Right lobe of liver (tissue), 4 donors: ENCODE results near the gene PLCB2.

Experiments
- CTCF ChIP-seq, 4 donors: fragments of 200-600 bp in 3 of 4; fragments of 450-650 bp in 1 of 4; IDR thresholded peaks; one replicate each; pipeline versions ENCODE4 v1.5.1 to v1.8.0; 2016 to 2022; ENCODE audit warnings: antibody characterized with exemption in 4 of 4, mild to moderate bottlenecking in 2 of 4
- POLR2A ChIP-seq: fragments of 450-650 bp; IDR thresholded peaks from one replicate; pipeline ENCODE4 v1.6.1; 2017; ENCODE audit warnings: antibody characterized with exemption, mild to moderate bottlenecking
- donor health status: DM: no; HTN: no; CAD: no.
- donor health status: DM: no; HTN: no; CAD: no.
- donor health status: DM: no; HTN: yes; CAD: no.

GRCh38 chr15:40302981-40303380 lies 4.8 kb downstream of the PLCB2 start:
- TF ChIP-seq CTCF (IDR thresholded peaks at IDR 0.05) (no peak), POLR2A (no peak)
